Subcutaneous abdominal adipose tissue (tissue), 5 donors: ENCODE measurements around the gene LMCD1.

Source experiments
- H3K27ac ChIP-seq: one replicate; pipeline ENCODE4 v1.7.0; 2013; ENCODE audit warnings: low read depth, mild to moderate bottlenecking, inconsistent platforms, low read length, moderate library complexity
- H3K27me3 ChIP-seq, 5 donors: one replicate each; pipeline ENCODE4 v1.7.0; 2013; ENCODE audit warnings: low read length in 5 of 5, inconsistent platforms in 1 of 5; ENCODE audit not compliant: control insufficient read depth in 5 of 5, insufficient read depth in 4 of 5
- H3K36me3 ChIP-seq, 5 donors: one replicate each; pipeline ENCODE4 v1.7.0; 2013; ENCODE audit warnings: low read length in 5 of 5; ENCODE audit not compliant: control insufficient read depth in 5 of 5, insufficient read depth in 5 of 5
- H3K4me1 ChIP-seq, 5 donors: one replicate each; pipeline ENCODE4 v1.7.0; 2013; ENCODE audit warnings: low read length in 5 of 5, mild to moderate bottlenecking in 3 of 5, moderate library complexity in 1 of 5; ENCODE audit not compliant: control insufficient read depth in 5 of 5, insufficient read depth in 5 of 5
- H3K4me3 ChIP-seq, 5 donors: one replicate each; pipeline ENCODE4 v1.7.0; 2013; ENCODE audit warnings: low read length in 5 of 5, low read depth in 1 of 5
- H3K9ac ChIP-seq, 5 donors: one replicate each; pipeline ENCODE4 v1.7.0; 2013; ENCODE audit warnings: low read length in 5 of 5, mild to moderate bottlenecking in 4 of 5, moderate library complexity in 3 of 5
- H3K9me3 ChIP-seq, 5 donors: one replicate each; pipeline ENCODE4 v1.7.0; 2013; ENCODE audit warnings: low read length in 5 of 5; ENCODE audit not compliant: control insufficient read depth in 5 of 5
- donor health status: healthy.
- donor health status: healthy.
- donor health status: healthy.
- donor health status: healthy.
- donor health status: healthy.

The LMCD1 gene

GRCh38 chr3:8619548-8619947, 117.9 kb downstream of the LMCD1 start:
- Histone ChIP-seq H3K9ac (no peak overlapping the region), H3K27me3 (no peaks in the 10 kb centered on the region), H3K9me3 (peaks cover 0 to 12% (median 9%) of the 10 kb centered on the region in 5 donors), H3K4me3 (no peak overlapping the region), H3K27ac (no peak overlapping the region), H3K4me1 (peaks cover 2 to 13% (median 9%) of the 10 kb centered on the region in 5 donors), H3K36me3 (no peaks in the 10 kb centered on the region)

DNA sequence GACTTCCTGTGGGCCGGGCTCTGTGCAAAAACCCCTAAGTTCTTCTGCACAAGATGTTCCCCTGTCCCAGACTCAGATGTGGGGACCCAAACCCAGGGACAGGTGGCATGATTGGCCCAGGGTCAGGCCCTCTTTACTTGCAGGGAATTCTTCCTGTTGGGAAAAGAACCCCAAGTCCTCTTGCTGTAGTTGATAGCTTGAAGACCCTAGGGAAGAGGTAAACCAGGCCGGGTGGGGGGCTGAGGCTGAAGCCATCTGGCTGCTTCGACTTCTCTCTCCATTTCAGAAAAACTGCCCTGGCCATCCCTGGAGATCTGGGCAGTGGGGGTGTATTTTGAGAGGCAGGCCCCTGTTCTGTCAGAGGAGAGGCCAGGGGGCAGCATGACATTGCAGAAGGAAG, 119.5 kb downstream of the LMCD1 start:
- Histone ChIP-seq H3K4me1 (peaks cover 2 to 13% (median 9%) of the 10 kb centered on the region in 5 donors), H3K27ac (no peak overlapping the region), H3K27me3 (no peaks in the 10 kb centered on the region), H3K36me3 (no peaks in the 10 kb centered on the region), H3K9ac (no peak overlapping the region), H3K4me3 (no peak overlapping the region), H3K9me3 (peaks cover 0 to 12% (median 9%) of the 10 kb centered on the region in 5 donors)

DNA sequence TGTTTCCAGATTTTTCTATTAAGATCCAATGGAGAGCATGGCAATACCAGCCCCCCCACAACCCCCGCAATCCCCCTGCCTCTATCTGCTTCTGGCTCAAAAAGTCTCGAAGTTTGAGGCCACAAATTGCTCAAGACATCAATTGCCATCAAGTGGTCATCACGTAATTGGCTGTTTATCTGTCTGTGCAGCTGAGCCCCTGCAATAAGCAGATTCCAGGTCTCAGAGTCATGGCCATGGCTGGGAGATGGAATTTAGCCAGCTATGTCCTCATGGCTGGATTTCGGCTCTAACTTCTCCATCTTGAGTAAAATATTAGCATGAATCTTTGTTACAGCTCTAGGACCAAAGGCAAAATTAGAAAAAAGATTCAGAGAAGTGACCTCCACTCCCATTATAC, 120.2 kb downstream of the LMCD1 start:
- no peak overlapping the region for H3K27ac ChIP-seq

GRCh38 chr3:8622873-8623691, 121.5 kb downstream of the LMCD1 start:
- H3K27ac ChIP-seq = no peak overlapping the region
- no peaks in the 10 kb centered on the region for H3K27me3 ChIP-seq
- H3K4me1 ChIP-seq = peaks cover 2 to 13% (median 9%) of the 10 kb centered on the region in 5 donors
- peak overlapping the region; percentile 6 to 44 (median 41) for H3K4me3 ChIP-seq
- no peaks in the 10 kb centered on the region for H3K36me3 ChIP-seq
- H3K9me3 ChIP-seq = peaks cover 0 to 12% (median 9%) of the 10 kb centered on the region in 5 donors
- peak overlapping the region in 1 of 5 donors; percentile 18 for H3K9ac ChIP-seq

More for the DNA sequence above, 120.2 kb downstream of the LMCD1 start:
- Histone ChIP-seq H3K4me1 (peaks cover 2 to 13% (median 9%) of the 10 kb centered on the region in 5 donors), H3K27me3 (no peaks in the 10 kb centered on the region), H3K9ac (no peak overlapping the region), H3K4me3 (no peak overlapping the region), H3K9me3 (peaks cover 0 to 12% (median 9%) of the 10 kb centered on the region in 5 donors), H3K36me3 (no peaks in the 10 kb centered on the region)

DNA sequence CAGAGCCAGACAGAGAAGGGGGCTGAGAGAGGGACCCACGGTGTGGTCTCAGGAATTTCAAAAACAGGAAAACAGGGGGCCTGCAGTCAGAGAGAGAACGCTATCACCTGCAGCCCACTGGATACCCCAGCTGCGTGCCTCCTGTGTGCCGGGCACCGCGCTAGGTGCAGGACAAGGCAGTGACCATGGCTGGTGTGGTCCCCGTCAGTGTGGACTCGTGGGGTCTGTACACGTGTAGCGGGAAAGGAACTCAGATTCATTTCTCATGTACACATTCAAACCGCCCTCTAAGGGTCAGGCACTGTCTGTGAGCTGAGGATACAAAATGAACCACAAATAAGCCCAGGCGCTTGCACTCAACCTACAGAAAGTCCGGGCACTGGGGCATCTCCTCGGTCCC, 122.1 kb downstream of the LMCD1 start:
- H3K4me3 ChIP-seq = no peak overlapping the region
- H3K9ac ChIP-seq = no peak overlapping the region
- H3K36me3 ChIP-seq = no peaks in the 10 kb centered on the region
- H3K9me3 ChIP-seq = peaks cover 0 to 7% (median 5%) of the 10 kb centered on the region in 5 donors
- peaks cover 2 to 13% (median 9%) of the 10 kb centered on the region in 5 donors for H3K4me1 ChIP-seq
- no peaks in the 10 kb centered on the region for H3K27me3 ChIP-seq
- no peak overlapping the region for H3K27ac ChIP-seq
